OCI-M1 (cell line): ENCODE data around the gene LPP.

Experiments
- DNase-seq: peaks from one replicate; lab custom pipeline; 2025; lab: John Stamatoyannopoulos, UW

The LPP gene

GRCh38 chr3:188518416-188518815 is 364.5 kb downstream of the LPP start:
- DNase-seq, result no peak

GRCh38 chr3:188518835-188519452 is 365.0 kb downstream of the LPP start:
- DNase-seq, result no peak

GRCh38 chr3:188520466-188520865 is 366.5 kb downstream of the LPP start:
- no peak for DNase-seq

- no peak for DNase-seq
Observed at GRCh38 chr3:188522115-188522514, 368.2 kb downstream of the LPP start.

GRCh38 chr3:188523291-188523690 is 369.3 kb downstream of the LPP start:
- no peak for DNase-seq

- DNase-seq, result no peak
Observed at GRCh38 chr3:188524052-188524451, 370.1 kb downstream of the LPP start.

- peak; percentile 1 for DNase-seq
Observed at GRCh38 chr3:188526057-188526456, 372.1 kb downstream of the LPP start.

GRCh38 chr3:188527389-188527788 is 373.4 kb downstream of the LPP start:
- no peak for DNase-seq

- DNase-seq, result no peak
Observed at GRCh38 chr3:188528396-188528795, 374.4 kb downstream of the LPP start.

GRCh38 chr3:188529228-188529627 is 375.3 kb downstream of the LPP start:
- no peak for DNase-seq

GRCh38 chr3:188530226-188530625 is 376.3 kb downstream of the LPP start:
- no peak for DNase-seq

GRCh38 chr3:188531210-188531609 is 377.3 kb downstream of the LPP start:
- DNase-seq, result no peak

GRCh38 chr3:188533172-188533571 is 379.2 kb downstream of the LPP start:
- no peak for DNase-seq

GRCh38 chr3:188533612-188534357 is 379.8 kb downstream of the LPP start:
- DNase-seq, result no peak

- DNase-seq, result no peak
Observed at GRCh38 chr3:188534633-188535032, 380.7 kb downstream of the LPP start.

- DNase-seq, result no peak
Observed at GRCh38 chr3:188537606-188538005, 383.6 kb downstream of the LPP start.

- no peak for DNase-seq
Observed at GRCh38 chr3:188539037-188539436, 385.1 kb downstream of the LPP start.

GRCh38 chr3:188539631-188540194 is 385.8 kb downstream of the LPP start:
- no peak for DNase-seq

GRCh38 chr3:188542196-188542595 is 388.2 kb downstream of the LPP start:
- no peak for DNase-seq

GRCh38 chr3:188544012-188544411 is 390.1 kb downstream of the LPP start:
- DNase-seq, result no peak

- DNase-seq, result no peak
Observed at GRCh38 chr3:188546835-188547670, 393.1 kb downstream of the LPP start.

- no peak for DNase-seq
Observed at GRCh38 chr3:188553569-188553968, 399.6 kb downstream of the LPP start.

GRCh38 chr3:188554404-188554803 is 400.4 kb downstream of the LPP start:
- DNase-seq, result no peak
